Heart left ventricle (tissue), 16 donors: ENCODE measurements around the gene KLHL15. TPM values are rescaled to one million over a fixed set of nuclear protein-coding genes. Genes with fewer than 3 reads are reported as not detected.
A peak's percentile ranks its signal among the peaks of the same experiment; 100 is the strongest.

Source experiments
- ATAC-seq, 4 donors: fragments of 200-7000 bp; cut with Tn5 transposase; one replicate each; pipeline ENCODE4 v1.9.1; 2020 to 2022; ENCODE audit warnings: moderate library complexity in 4 of 4, mild to moderate bottlenecking in 3 of 4, moderate number of reproducible peaks in 1 of 4
- DNase-seq, 5 donors: peaks; one replicate each; pipeline ENCODE4 v3.0.0-alpha.2; 2020
- H3K27ac ChIP-seq, 12 donors: fragments of 200-600 bp; sonication (generic) in 4 of 12; one replicate each; pipeline versions ENCODE4 v1.5.0 to v1.8.0; 2016 to 2022; ENCODE audit warnings: mild to moderate bottlenecking in 2 of 12
- H3K27me3 ChIP-seq, 9 donors: fragments of 200-600 bp; sonication (generic) in 2 of 9; one replicate each; pipeline versions ENCODE4 v1.5.1 to v1.8.0; 2016 to 2022; ENCODE audit warnings: mild to moderate bottlenecking in 3 of 9
- H3K36me3 ChIP-seq, 9 donors: fragments of 200-600 bp; sonication (generic) in 2 of 9; one replicate each; pipeline versions ENCODE4 v1.5.0 to v1.8.0; 2018 to 2022; ENCODE audit warnings: mild to moderate bottlenecking in 2 of 9
- H3K4me1 ChIP-seq, 12 donors: fragments of 200-600 bp; sonication (generic) in 4 of 12; one replicate each; pipeline versions ENCODE4 v1.5.0 to v1.8.0; 2016 to 2022; ENCODE audit warnings: mild to moderate bottlenecking in 3 of 12
- H3K4me3 ChIP-seq, 12 donors: fragments of 200-600 bp; sonication (generic) in 4 of 12; one replicate each; pipeline versions ENCODE4 v1.5.0 to v1.8.0; 2017 to 2022; ENCODE audit warnings: mild to moderate bottlenecking in 9 of 12, moderate library complexity in 4 of 12
- H3K9me3 ChIP-seq, 12 donors: fragments of 200-600 bp; sonication (generic) in 4 of 12; one replicate each; pipeline versions ENCODE4 v1.5.0 to v1.8.0; 2016 to 2022; ENCODE audit warnings: mild to moderate bottlenecking in 1 of 12
- POLR2A ChIP-seq, 2 donors: fragments of 450-650 bp; IDR thresholded peaks; one replicate each; pipeline ENCODE4 v1.6.1; 2017; ENCODE audit warnings: antibody characterized with exemption in 2 of 2, mild to moderate bottlenecking in 2 of 2, moderate library complexity in 2 of 2
- WGBS, 4 donors: extraction: QIAGEN DNeasy Blood & Tissue Kit in 2 of 4; methylation state at CpG; one replicate each; pipeline versions ENCODE4 v1.1.5 to v1.1.7; 2013 to 2018; 5-methylcytosine and 5-hydroxymethylcytosine counted together
- intact Hi-C, 10 donors: fragments of 100-400 bp; cut with DNase I; formaldehyde crosslinking; loops; one replicate each; pipeline versions ENCODE4 v1.11.1 to v1.14.2; 2022
- polyA plus RNA-seq, 2 donors: library from polyadenylated mRNA; stranded (reverse); fragments of 200-250 nt; gene quantifications; one replicate each; pipeline ENCODE4 v1.2.3, GENCODE V29; 2013
- total RNA-seq, 9 donors: library from RNA; depleted of rRNA in 2 of 9; stranded (reverse); fragments of >200 nt in 2 of 9; fragmentation: NEBNext Ultra II Directional in 3 of 9; extraction: Animal tissue kit (Norgen Biotek cat#: 25700) in 3 of 9; gene quantifications; one replicate each; pipeline versions ENCODE4 v1.1.0 to v1.2.4, GENCODE V29; 2016 to 2023
- TF ChIP-seq, protein P1 (sequence below), 12 donors: fragments of 200-600 bp; sonication (generic) in 4 of 12; IDR thresholded peaks; one replicate each; pipeline versions ENCODE4 v1.5.0 to v1.8.0; 2018 to 2022; ENCODE audit warnings: antibody characterized with exemption in 12 of 12, mild to moderate bottlenecking in 5 of 12
- donor health status: ischemic (EF 13 %, LVEDD 7.1; RV severe dilation, severe dysfunction).
- donor health status: healthy with polysubstance abuse.
- donor health status: DM: no; HTN: yes; CAD: no.
- donor health status: DM: no; HTN: no; CAD: no.
- donor health status: ischemic (EF 25% LVEDD 6.9; RV normal size, moderate dysfunction).
- donor health status: ischemic (EF 25% LVEDD 5.7; RV mildly dilated, moderate dysfunction).
- donor health status: healthy.
- donor health status: DM: yes; HTN: yes; CAD: no.
- donor health status: ischemic (EF 35%, LVEDD 5.7; RV mildly dilated, moderate dysfunction).
- donor health status: nonischemic (EF 11% LVEDD 7.7; RV severe dilation, severe dysfunction).
- donor health status: DM: yes; HTN: yes; CAD: no.
- donor health status: PGD.
- donor health status: ischemic (EF 29% LVEDD 5.4; RV normal size, mild dysfunction).
- donor health status: nonischemic (EF 23%, LVEDD 6.1; RV moderate dilation, normal function).

KLHL15 gene
- total and polyA plus RNA-seq, 11 donors, result 1.4 to 8.4 (median 6.2) TPM

DNA sequence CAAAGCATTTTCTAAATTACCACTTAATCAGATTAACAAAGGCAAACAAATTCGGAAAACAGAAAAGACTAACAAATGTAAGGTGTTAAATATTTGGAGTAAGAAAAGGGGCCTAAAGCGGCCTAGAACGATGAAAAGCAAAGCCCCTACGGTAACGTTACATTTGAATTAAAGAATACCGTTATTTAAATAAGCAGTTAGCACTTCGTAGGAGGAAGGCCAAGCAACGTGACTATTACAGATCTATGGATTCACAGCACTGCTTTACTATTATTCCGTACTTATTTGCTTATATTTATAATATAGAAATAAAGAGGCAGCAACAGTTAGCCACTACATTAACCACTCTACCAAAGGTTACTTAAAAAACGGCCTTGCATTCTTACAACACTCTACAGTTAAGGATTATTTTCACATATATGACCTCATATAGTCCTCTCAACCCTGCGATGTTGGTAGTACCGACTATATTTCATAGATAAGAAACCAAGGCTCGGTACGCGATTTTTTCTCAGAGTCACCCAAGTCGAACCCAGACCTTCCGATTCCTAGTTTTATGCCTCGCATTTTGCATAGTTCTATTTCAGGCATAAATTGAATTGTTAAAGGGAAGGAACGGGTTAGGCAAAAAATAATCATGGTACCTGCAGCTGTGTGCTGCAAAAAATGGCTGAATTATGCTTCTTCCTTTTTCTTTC is 2.9 kb downstream of the KLHL15 start:
- ATAC-seq (no peak), DNase-seq (no peak)
- H3K27me3 ChIP-seq, result peaks cover 0 to 45% (median 0%) of the 10 kb centered on the region in 9 donors
- H3K9me3 ChIP-seq, result no peaks in the 10 kb centered on the region
- intact Hi-C loops, result loop anchor here in 4 of 10 donors (2.0 to 10.0 kb wide), 4 partner anchors 31 to 239 kb away; partner anchors contain the start of genes APOO (in 3 of the 4), CXorf58 (in 3 of the 4), EIF2S3 (in 1 of the 4) and SAT1 (in 1 of the 4)
- TF ChIP-seq POLR2A (IDR thresholded peaks at IDR 0.05), result no peak
- peak overlapping the region; percentile 51 to 99 (median 82) for H3K4me3 ChIP-seq
- H3K36me3 ChIP-seq, result no peaks in the 10 kb centered on the region
- peak overlapping the region; percentile 38 to 97 (median 94) for H3K27ac ChIP-seq
- WGBS, 4 donors, result 1 to 44% (median 22%) methylated on average over 19 of the region's 19 CpGs
- H3K4me1 ChIP-seq, result peaks cover 0 to 22% (median 2%) of the 10 kb centered on the region in 12 donors

- H3K4me3 ChIP-seq, result peak overlapping the region in 11 of 12 donors; percentile 56 to 99 (median 85)
- no peaks in the 10 kb centered on the region for H3K9me3 ChIP-seq
- peaks cover 0 to 39% (median 0%) of the 10 kb centered on the region in 9 donors for H3K27me3 ChIP-seq
- intact Hi-C loops, result loop anchor here in 4 of 10 donors (5.0 to 10.0 kb wide), 3 partner anchors 116 to 239 kb away; partner anchors contain the start of genes APOO (in 3 of the 4), CXorf58 (in 3 of the 4) and SAT1 (in 1 of the 4)
- no peak for ATAC-seq
- no peaks in the 10 kb centered on the region for H3K36me3 ChIP-seq
- TF ChIP-seq POLR2A (IDR thresholded peaks at IDR 0.05), result no peak
- TF ChIP-seq, protein P1, sequence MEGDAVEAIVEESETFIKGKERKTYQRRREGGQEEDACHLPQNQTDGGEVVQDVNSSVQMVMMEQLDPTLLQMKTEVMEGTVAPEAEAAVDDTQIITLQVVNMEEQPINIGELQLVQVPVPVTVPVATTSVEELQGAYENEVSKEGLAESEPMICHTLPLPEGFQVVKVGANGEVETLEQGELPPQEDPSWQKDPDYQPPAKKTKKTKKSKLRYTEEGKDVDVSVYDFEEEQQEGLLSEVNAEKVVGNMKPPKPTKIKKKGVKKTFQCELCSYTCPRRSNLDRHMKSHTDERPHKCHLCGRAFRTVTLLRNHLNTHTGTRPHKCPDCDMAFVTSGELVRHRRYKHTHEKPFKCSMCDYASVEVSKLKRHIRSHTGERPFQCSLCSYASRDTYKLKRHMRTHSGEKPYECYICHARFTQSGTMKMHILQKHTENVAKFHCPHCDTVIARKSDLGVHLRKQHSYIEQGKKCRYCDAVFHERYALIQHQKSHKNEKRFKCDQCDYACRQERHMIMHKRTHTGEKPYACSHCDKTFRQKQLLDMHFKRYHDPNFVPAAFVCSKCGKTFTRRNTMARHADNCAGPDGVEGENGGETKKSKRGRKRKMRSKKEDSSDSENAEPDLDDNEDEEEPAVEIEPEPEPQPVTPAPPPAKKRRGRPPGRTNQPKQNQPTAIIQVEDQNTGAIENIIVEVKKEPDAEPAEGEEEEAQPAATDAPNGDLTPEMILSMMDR (IDR thresholded peaks at IDR 0.05), result no peak
- H3K4me1 ChIP-seq, result peaks cover 0 to 22% (median 2%) of the 10 kb centered on the region in 12 donors
- no peak for DNase-seq
- H3K27ac ChIP-seq, result peak overlapping the region in 6 of 12 donors; percentile 87 to 96 (median 96)
- WGBS, 4 donors, result 11 to 27% (median 18%) methylated on average over 1 of the region's 1 CpG
Measured at GRCh38 chrX:24023544-24023943, 3.4 kb downstream of the KLHL15 start.

GRCh38 chrX:24020306-24020876 is 6.6 kb downstream of the KLHL15 start:
- WGBS, 4 donors, result 54 to 82% (median 68%) methylated on average over 3 of the region's 3 CpGs
- Histone ChIP-seq H3K27me3 (peaks cover 0 to 26% (median 0%) of the 10 kb centered on the region in 9 donors), H3K27ac (peak overlapping the region in 2 of 12 donors; percentile 13 to 65), H3K36me3 (no peaks in the 10 kb centered on the region), H3K4me1 (peaks cover 0 to 22% (median 4%) of the 10 kb centered on the region in 12 donors), H3K9me3 (no peaks in the 10 kb centered on the region), H3K4me3 (no peak overlapping the region)
- TF ChIP-seq, protein P1 (IDR thresholded peaks at IDR 0.05), result no peak
- no peak for TF ChIP-seq POLR2A (IDR thresholded peaks at IDR 0.05)
- intact Hi-C loops, result loop anchor here in 4 of 10 donors (5.0 to 10.0 kb wide), 3 partner anchors 113 to 236 kb away; partner anchors contain the start of genes APOO (in 3 of the 4), CXorf58 (in 3 of the 4) and SAT1 (in 1 of the 4)
- no peak for DNase-seq
- ATAC-seq, result no peak

DNA sequence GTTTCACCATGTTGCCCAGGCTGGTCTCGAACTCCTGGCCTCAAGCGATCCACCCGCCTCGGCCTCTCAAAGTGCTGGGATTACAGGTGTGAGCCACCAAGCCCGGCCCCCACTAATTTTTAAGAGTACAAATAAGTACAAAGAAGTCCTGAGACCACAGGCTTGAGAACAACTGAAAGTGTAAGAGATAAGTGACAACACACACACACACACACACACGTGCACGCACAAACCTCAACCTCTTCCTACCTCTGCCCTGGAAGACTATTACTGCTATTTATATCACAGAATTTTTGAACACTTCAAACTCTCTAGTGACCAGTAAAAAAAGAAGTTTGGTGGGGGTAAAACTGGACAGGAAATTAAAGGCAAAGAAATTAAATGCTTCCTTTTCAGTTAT is 7.5 kb downstream of the KLHL15 start:
- Histone ChIP-seq H3K27me3 (peaks cover 0 to 35% (median 0%) of the 10 kb centered on the region in 9 donors), H3K36me3 (no peaks in the 10 kb centered on the region), H3K4me3 (no peak overlapping the region), H3K4me1 (peaks cover 0 to 24% (median 4%) of the 10 kb centered on the region in 12 donors), H3K9me3 (no peaks in the 10 kb centered on the region), H3K27ac (peak overlapping the region in 1 of 12 donors; percentile 65)
- intact Hi-C loops, result no loop called here
- 67 to 75% (median 68%) methylated on average over 7 of the region's 7 CpGs for WGBS, 4 donors
- no peak for TF ChIP-seq POLR2A (IDR thresholded peaks at IDR 0.05)
- DNase-seq (no peak), ATAC-seq (peak in 1 of 4 donors; percentile 49)

GRCh38 chrX:24018809-24019208 is 8.2 kb downstream of the KLHL15 start:
- TF ChIP-seq, protein P1 (IDR thresholded peaks at IDR 0.05), result no peak
- TF ChIP-seq POLR2A (IDR thresholded peaks at IDR 0.05), result no peak
- peaks cover 0 to 28% (median 4%) of the 10 kb centered on the region in 12 donors for H3K4me1 ChIP-seq
- no peak overlapping the region for H3K27ac ChIP-seq
- DNase-seq (no peak), ATAC-seq (no peak)
- H3K27me3 ChIP-seq, result peaks cover 0 to 41% (median 0%) of the 10 kb centered on the region in 9 donors
- WGBS, 4 donors, result 60 to 79% (median 68%) methylated on average over 4 of the region's 4 CpGs
- no peak overlapping the region for H3K4me3 ChIP-seq
- no peaks in the 10 kb centered on the region for H3K36me3 ChIP-seq
- intact Hi-C loops, result no loop called here
- no peaks in the 10 kb centered on the region for H3K9me3 ChIP-seq
